ACC112 (cell line): Measurements from ENCODE around the gene PDS5A.
"Not testable (repeated sequence)": the region's sequence is repeated elsewhere in the genome, so short reads cannot be mapped to it uniquely, and the experiment has no call there.

Source experiments
- H2AFZ ChIP-seq: fragments of 200-600 bp; sonication (generic); one replicate; pipeline ENCODE4 v1.6.0; 2017; ENCODE audit warnings: antibody characterized with exemption, low read length; ENCODE audit not compliant: unreplicated experiment
- H3K27ac ChIP-seq: fragments of 200-600 bp; sonication (generic); 2 replicates; pipeline ENCODE4 v1.5.1; 2014; ENCODE audit warnings: low read depth, mild to moderate bottlenecking, antibody characterized with exemption, low read length, moderate library complexity
- H3K27me3 ChIP-seq: fragments of 200-600 bp; sonication (generic); 2 replicates; pipeline ENCODE4 v1.6.1; 2014; ENCODE audit warnings: mild to moderate bottlenecking, antibody characterized with exemption, low read length, moderate library complexity, mixed read lengths; ENCODE audit not compliant: insufficient read depth
- H3K36me3 ChIP-seq: fragments of 200-600 bp; sonication (generic); 2 replicates; pipeline ENCODE4 v1.6.1; 2016; ENCODE audit warnings: mild to moderate bottlenecking, antibody characterized with exemption, low read length, moderate library complexity, mixed read lengths; ENCODE audit not compliant: insufficient read depth
- H3K4me1 ChIP-seq: fragments of 200-600 bp; sonication (generic); one replicate; pipeline ENCODE4 v1.6.1; 2016; ENCODE audit warnings: low read length, mixed read lengths; ENCODE audit not compliant: insufficient read depth, unreplicated experiment, control insufficient read depth
- H3K4me3 ChIP-seq: fragments of 200-600 bp; sonication (generic); 2 replicates; pipeline ENCODE4 v1.5.1; 2014; ENCODE audit warnings: mild to moderate bottlenecking, low read depth, low read length
- H3K79me2 ChIP-seq: fragments of 200-600 bp; sonication (generic); one replicate; pipeline ENCODE4 v1.6.0; 2016; ENCODE audit warnings: low read length; ENCODE audit not compliant: control insufficient read depth, unreplicated experiment, insufficient read depth

The PDS5A gene

DNA sequence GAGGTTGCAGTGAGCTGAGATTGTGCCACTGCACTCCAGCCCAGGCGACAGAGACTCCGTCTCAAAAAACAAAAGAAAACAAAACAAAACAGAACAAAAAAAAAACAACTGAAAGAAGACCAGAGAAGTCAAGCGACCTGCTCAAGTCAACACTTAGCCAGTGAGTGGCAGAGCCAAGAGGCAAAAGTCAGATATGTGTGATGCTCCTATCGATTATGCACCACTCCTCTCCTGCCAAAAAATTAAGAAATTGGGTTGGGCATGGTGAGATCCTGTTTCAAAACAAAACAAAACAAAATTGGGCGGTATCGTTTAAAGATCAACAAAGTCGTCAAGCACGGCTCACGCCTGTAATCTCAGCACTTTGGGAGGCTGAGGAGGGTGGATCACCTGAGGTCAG, 137.7 kb downstream of the PDS5A start:
- H3K27ac ChIP-seq = no peak overlapping the region
- H3K79me2 ChIP-seq = no peaks in the 10 kb centered on the region
- H3K27me3 ChIP-seq = no peaks in the 10 kb centered on the region
- H3K4me3 ChIP-seq = no peak overlapping the region
- H3K4me1 ChIP-seq = no peaks in the 10 kb centered on the region
- no peak overlapping the region for H2AFZ ChIP-seq
- H3K36me3 ChIP-seq = peaks cover 38% of the 10 kb centered on the region

DNA sequence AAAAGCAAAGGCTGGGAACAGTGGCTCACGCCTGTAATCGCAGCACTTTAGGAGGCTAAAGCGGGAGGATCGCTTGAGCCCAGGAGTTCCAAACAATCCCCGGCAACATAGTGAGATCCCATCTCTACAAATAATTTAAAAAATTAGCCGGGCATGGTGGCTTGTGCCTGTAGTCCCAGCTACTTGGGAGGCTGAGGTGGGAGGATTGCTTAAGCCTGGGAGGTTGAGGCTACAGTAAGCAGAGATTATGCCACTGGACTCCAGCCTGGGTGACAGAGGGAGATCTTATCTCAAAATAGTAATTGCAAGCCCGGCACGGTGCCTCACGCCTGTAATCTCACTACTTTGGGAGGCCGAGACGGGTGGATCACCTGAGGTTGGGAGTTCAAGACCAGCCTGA, 139.3 kb downstream of the PDS5A start:
- H3K27me3 ChIP-seq, H3K4me1 ChIP-seq, H3K4me3 ChIP-seq, H2AFZ ChIP-seq, H3K79me2 ChIP-seq, H3K27ac ChIP-seq: not testable (repeated sequence)
- peaks cover 42% of the 10 kb centered on the region for H3K36me3 ChIP-seq

DNA sequence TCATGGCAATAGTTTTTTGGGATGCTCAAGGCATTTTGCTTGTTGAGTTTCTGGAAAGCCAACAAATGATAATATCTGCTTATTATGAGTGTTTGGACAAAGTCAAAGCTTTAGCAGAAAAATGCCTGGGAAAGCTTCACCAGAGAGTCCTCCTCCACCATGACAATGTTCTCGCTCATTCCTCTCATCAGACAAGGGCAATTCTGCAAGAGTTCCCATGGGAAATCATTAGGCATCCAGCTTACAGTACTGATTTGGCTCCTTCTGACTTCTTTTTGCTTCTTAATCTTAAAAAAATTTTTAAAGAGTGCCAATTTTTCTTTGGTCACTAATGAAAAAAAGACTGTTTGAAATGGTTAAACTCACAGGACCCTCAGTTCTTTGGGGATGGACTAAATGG, 143.4 kb downstream of the PDS5A start:
- H3K27ac ChIP-seq = no peak overlapping the region

DNA sequence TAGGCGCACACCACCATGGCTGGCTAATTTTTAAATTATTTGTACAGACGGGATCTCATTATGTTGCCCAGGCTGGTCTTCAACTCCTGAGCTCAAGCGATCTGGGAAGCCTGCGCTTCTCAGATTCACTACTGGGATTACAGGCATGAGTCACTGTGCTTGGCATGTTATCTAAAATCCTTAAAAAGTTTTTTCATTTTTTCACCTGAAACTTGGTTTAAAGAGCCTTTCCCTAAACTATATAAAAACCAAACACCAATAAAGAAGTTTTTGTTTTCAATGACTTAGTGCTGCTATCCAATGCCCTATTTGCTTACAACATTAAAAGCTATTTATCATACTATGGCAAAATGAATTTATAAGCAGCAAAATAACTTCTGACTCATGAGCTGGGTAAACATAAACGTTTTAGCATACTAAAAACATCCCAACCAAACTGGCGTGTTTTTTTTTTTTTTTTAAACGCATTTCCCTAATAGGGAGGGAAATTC, 151.9 kb downstream of the PDS5A start:
- H3K36me3 ChIP-seq = peaks cover 11% of the 10 kb centered on the region
- peaks cover 8% of the 10 kb centered on the region for H3K4me1 ChIP-seq

More for the DNA sequence above, 143.4 kb downstream of the PDS5A start:
- Histone ChIP-seq H3K36me3 (peaks cover 34% of the 10 kb centered on the region), H3K4me1 (no peaks in the 10 kb centered on the region), H3K27me3 (no peaks in the 10 kb centered on the region), H2AFZ (no peak overlapping the region), H3K79me2 (no peaks in the 10 kb centered on the region), H3K4me3 (no peak overlapping the region)

DNA sequence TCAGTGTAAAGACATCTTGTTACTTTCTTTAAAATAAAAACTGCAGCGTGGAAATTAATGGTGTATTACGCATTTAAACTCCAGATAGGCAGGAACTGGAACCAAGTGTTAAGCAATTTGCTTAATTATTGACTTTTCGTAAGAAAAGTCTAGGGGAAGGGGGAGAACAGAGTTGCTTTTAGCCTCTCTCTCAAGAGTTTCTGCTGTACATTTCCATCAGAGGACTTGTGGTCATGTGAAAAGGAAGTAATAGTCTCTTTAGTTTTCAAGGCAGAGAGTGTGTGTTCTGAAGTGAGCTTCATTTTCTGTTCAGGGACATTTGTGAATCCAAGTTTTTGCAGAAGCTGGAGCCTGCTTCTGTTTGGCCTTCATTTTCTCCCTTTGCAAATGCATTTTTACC, 152.6 kb downstream of the PDS5A start:
- Histone ChIP-seq H3K79me2 (no peaks in the 10 kb centered on the region), H3K4me3 (no peak overlapping the region)

More for the DNA sequence above, 151.9 kb downstream of the PDS5A start:
- Histone ChIP-seq H3K27ac (peak overlapping the region; percentile 47), H3K27me3 (no peaks in the 10 kb centered on the region), H3K4me3 (no peak overlapping the region), H2AFZ (no peak overlapping the region), H3K79me2 (no peaks in the 10 kb centered on the region)

DNA sequence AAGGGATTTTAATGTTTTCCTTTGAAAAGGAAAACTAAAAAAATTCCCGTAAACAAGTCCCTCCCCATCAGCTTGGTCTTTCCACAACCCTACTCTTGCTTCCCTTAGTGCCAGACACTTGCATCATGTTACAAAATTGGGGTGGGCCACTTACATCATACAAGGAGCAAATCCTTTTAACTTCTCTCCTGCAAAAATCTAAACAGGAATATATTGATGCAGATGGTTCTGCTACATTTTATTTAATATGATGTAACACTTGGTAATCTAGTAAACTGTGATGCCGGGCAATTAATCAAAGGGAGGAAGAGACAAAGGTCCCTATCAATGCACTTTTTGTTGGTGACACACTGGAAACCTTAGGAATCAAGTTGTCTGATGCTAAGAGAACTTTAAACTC, 154.5 kb downstream of the PDS5A start:
- H3K4me1 ChIP-seq = peaks cover 8% of the 10 kb centered on the region
- no peaks in the 10 kb centered on the region for H3K27me3 ChIP-seq
- no peaks in the 10 kb centered on the region for H3K79me2 ChIP-seq
- H3K27ac ChIP-seq = no peak overlapping the region
- no peak overlapping the region for H3K4me3 ChIP-seq
- H2AFZ ChIP-seq = no peak overlapping the region
- peaks cover 5% of the 10 kb centered on the region for H3K36me3 ChIP-seq

More for the DNA sequence above, 152.6 kb downstream of the PDS5A start:
- Histone ChIP-seq H2AFZ (no peak overlapping the region), H3K4me1 (peaks cover 8% of the 10 kb centered on the region), H3K36me3 (peaks cover 6% of the 10 kb centered on the region), H3K27ac (no peak overlapping the region), H3K27me3 (no peaks in the 10 kb centered on the region)

DNA sequence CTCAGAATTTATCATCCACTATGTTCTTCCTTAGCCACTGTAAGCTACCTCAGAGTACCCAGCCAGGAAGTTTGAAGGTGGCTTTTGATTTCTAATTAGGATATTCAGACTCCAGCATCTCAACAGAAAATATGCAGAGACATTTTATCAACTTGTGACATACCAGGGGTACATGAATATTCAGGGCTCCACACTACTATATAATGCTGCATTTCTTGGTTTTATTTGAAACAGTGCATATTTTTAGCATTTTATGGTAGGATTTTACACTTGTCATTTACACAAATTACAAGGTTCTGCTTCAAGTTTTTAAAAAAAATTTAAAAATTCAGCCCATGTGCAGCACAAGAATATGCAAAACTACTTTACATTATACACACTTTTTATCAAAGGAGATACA, 155.0 kb downstream of the PDS5A start:
- Histone ChIP-seq H3K27ac (no peak overlapping the region), H3K27me3 (no peaks in the 10 kb centered on the region), H3K4me1 (peaks cover 8% of the 10 kb centered on the region), H3K36me3 (peaks cover under 1% of the 10 kb centered on the region; the same call in 1 of the 2 replicates), H3K4me3 (no peak overlapping the region), H3K79me2 (no peaks in the 10 kb centered on the region), H2AFZ (no peak overlapping the region)

DNA sequence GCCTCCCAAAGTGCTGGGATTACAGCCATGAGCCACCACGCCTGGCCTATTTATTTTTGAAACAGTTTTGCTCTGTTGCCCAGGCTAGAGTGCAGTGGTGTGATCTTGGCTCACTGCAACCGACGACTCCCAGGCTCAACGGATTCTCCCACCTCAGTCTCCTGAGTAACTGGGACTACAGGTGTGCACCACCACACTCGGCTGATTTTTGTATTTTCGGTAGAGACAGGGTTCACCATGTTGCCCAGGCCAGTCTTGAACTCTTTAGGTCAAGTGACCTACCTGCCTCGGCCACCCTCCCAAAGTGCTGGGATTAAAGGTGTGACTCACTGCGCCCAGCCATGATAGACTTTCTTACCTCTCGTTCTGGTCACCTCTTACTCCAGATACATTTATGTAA, 155.8 kb downstream of the PDS5A start:
- H2AFZ ChIP-seq = no peak overlapping the region
- no peak overlapping the region for H3K4me3 ChIP-seq
- no peaks in the 10 kb centered on the region; the same call in 1 of the 2 replicates for H3K36me3 ChIP-seq
- no peak overlapping the region for H3K27ac ChIP-seq
- peaks cover 8% of the 10 kb centered on the region for H3K4me1 ChIP-seq
- H3K79me2 ChIP-seq = no peaks in the 10 kb centered on the region
- no peaks in the 10 kb centered on the region for H3K27me3 ChIP-seq

DNA sequence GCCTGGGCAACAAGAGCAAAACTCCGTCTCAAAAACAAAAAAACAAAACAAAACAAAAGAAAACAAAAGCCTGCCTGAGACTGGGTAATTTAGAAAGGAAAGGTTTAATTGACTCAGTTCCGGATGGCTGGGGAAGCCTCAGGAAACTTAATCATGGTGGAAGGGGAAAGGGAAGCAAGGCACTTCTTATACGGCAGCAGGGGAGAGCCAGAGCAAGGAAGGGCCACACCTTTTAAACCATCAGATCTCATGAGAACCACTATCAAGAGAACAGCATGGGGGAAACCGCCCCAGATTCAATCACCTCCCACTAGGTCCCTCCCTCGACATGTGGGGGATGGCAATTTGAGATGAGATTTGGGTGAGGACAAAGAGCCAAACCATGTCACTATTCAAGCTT, 157.5 kb downstream of the PDS5A start:
- Histone ChIP-seq H3K27me3 (no peaks in the 10 kb centered on the region), H3K4me3 (no peak overlapping the region), H2AFZ (no peak overlapping the region), H3K36me3 (no peaks in the 10 kb centered on the region; the same call in 1 of the 2 replicates), H3K4me1 (no peaks in the 10 kb centered on the region), H3K79me2 (no peaks in the 10 kb centered on the region), H3K27ac (no peak overlapping the region)

DNA sequence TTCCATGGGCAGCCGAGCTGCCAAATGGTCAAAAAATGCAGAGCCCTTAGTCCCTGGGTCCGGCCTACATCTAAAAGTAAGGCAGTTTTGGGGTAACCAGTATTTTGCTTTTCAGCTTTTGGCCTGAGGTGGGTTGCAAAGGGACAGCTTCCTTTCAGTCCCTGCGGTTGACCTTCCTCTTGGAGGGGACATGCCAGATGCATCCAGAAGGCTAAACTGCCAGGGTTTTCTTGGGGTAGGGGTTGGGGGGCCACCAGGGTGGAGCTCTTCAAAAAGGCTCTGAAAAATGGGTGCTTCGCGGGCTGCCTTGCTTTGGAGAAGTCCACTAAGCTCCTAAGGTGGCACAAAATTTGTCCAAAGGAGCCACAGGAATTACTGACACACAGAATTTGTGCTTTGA, 159.1 kb downstream of the PDS5A start:
- Histone ChIP-seq H3K36me3 (no peaks in the 10 kb centered on the region; the same call in 1 of the 2 replicates), H3K79me2 (no peaks in the 10 kb centered on the region), H3K4me1 (no peaks in the 10 kb centered on the region), H2AFZ (no peak overlapping the region), H3K27me3 (no peaks in the 10 kb centered on the region), H3K27ac (no peak overlapping the region), H3K4me3 (no peak overlapping the region)

DNA sequence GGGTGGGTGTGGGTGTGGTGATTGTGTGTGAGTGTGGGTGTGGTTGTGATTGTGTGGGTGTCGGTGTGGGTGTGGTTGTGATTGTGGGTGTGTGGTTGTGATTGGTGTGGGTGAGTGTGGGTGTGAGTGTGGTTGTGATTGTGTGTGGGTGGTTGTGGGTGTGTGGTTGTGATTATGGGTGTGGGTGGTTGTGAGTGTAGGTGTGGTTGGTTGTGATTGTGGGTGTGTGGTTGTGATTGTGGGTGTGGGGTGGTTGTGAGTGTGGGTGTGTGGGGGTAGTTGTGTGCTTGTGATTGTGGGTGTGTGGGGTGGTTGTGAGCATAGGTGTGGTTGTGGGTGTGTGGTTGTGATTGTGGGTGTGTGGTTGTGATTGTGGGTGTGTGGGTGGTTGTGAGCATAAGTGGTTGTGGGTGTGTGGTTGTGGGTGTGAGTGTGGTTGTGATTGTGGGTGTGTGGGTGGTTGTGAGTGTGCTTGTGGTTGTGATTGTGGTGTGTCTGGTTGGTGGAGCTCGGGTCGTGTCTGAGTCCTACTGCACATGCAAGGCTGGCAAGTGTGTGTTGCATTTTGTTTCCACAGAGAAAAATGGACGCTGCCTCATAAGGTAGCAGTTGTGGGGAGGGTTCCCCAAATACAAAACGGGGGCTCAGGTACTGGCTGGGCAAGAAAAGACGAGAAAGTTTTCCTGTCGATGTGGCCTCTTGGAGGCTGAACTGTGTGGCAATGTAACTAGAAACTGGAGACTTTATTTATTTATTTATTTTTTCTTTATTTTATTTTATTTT, 163.1 kb downstream of the PDS5A start:
- no peaks in the 10 kb centered on the region for H3K27me3 ChIP-seq
- no peaks in the 10 kb centered on the region for H3K79me2 ChIP-seq
- no peak overlapping the region for H3K4me3 ChIP-seq
- no peaks in the 10 kb centered on the region for H3K36me3 ChIP-seq
- H3K4me1 ChIP-seq = no peaks in the 10 kb centered on the region
- no peak overlapping the region for H3K27ac ChIP-seq
- no peak overlapping the region for H2AFZ ChIP-seq
